ENCODE data around the gene PRSS56.
A peak's percentile ranks its signal among the peaks of the same experiment; 100 is the strongest.
"Not testable (repeated sequence)": the region's sequence is repeated elsewhere in the genome, so short reads cannot be mapped to it uniquely, and the experiment has no call there.

The PRSS56 gene

DNA sequence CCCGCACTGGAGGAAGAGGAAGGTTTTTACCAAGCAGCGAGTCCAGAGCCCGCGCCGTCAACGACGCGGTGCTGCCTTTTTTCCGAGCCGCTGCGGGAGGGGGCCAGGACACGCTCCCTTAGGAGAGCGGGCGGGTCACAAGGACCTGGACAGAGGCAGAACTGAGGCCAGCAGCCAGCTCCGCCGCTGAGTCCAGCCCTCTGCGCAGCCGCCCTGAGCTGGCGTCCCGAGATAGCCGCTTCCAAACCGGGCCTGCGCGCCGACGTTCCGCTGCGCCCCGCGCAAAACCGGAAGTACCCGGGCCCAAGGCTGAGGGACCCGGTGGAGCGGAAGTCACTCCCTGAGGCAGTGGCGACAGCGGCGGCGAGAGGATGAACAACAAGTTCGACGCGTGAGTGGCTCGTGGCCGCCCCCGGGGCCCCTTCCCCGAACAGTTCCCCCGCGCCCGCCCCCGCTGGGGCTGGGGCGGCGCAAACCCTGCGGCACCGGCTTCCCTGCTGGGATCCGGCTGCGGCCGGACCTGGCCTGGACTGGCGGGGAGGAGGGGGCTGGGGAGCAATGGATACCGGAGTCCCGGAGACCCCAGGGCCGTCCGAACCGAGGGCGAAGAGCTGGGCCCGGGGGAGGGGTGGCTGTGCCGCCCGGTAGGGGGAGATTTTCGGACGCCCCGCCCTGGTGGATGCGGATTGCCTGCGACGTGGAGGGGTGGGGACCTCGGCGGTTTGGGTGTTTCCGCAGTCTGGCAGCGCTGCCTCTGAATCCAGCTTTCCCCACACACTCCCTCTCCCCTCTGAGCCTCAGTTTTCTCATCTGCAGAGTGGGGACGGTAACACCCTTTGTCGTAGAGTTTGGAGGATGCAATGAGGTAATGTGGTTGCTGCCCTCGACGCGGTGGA is 30.4 kb downstream of the PRSS56 start, which contains the start of the genes EIF4E2 and TIGD1:
Gene EIF4E2, plus strand, starts transcription at position 336 of the 896 bp plus-strand sequence. Its CDS starts 36 bp downstream, at position 372.
Gene TIGD1, minus strand, starts transcription at position 204 of the 896 bp plus-strand sequence. CDS start 675 bp downstream, outside the sequence.
- Histone ChIP-seq H3K9me3 (ENCODE audit: control insufficient read depth in 2 of 2, low read length in 2 of 2) (no peaks in the 10 kb centered on the region), H3K9ac (ENCODE audit: low read depth in 1 of 2, low read length in 2 of 2) (peak within 1 kb of the TSS; percentile 72 to 96), H3K4me1 (ENCODE audit: control insufficient read depth in 2 of 2, insufficient read depth in 2 of 2, low read length in 2 of 2) (peaks cover 3 to 10% of the 10 kb centered on the region in 2 donors), H3K27ac (ENCODE audit: low read depth in 2 of 2, low read length in 2 of 2) (peak within 1 kb of the TSS; percentile 98), H3K27me3 (ENCODE audit: control insufficient read depth in 2 of 2, insufficient read depth in 2 of 2, low read length in 2 of 2) (no peaks in the 10 kb centered on the region), H3K4me3 (ENCODE audit: low read length in 2 of 2) (peak within 1 kb of the TSS; percentile 91 to 97), H3K36me3 (ENCODE audit: control insufficient read depth in 2 of 2, insufficient read depth in 2 of 2, low read length in 2 of 2) (peaks cover 5 to 10% of the 10 kb centered on the region in 2 donors)

DNA sequence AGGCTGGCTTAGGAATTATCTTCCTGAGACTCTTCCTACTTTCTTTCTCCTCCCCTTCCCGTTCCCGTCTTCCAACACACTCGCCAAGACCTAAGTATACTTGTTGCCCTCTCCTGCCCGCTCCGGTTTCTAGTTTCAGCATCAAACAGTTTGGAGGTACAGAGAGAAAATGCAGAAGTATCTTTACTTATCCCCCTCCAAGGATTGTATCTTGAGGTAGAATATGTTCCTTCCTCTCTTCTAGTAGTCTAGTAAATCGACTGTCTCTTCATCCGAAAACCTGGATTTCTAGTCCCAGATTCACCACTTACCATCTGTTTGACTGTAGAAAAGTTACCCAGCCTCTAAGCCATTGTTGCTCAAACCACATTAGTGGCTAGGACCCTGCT is 31.1 kb downstream of the PRSS56 start:
- Histone ChIP-seq H3K36me3 (ENCODE audit: control insufficient read depth in 2 of 2, insufficient read depth in 2 of 2, low read length in 2 of 2) (peaks cover 7 to 9% of the 10 kb centered on the region in 2 donors), H3K4me1 (ENCODE audit: control insufficient read depth in 2 of 2, insufficient read depth in 2 of 2, low read length in 2 of 2) (peaks cover 3 to 10% of the 10 kb centered on the region in 2 donors), H3K27me3 (ENCODE audit: control insufficient read depth in 2 of 2, insufficient read depth in 2 of 2, low read length in 2 of 2) (no peaks in the 10 kb centered on the region), H3K4me3 (ENCODE audit: low read length in 2 of 2) (peak overlapping the region; percentile 91 to 97), H3K9me3 (ENCODE audit: control insufficient read depth in 2 of 2, low read length in 2 of 2) (no peaks in the 10 kb centered on the region), H3K27ac (ENCODE audit: low read depth in 2 of 2, low read length in 2 of 2) (peak overlapping the region; percentile 98), H3K9ac (ENCODE audit: low read depth in 1 of 2, low read length in 2 of 2) (peak overlapping the region; percentile 72 to 96)

DNA sequence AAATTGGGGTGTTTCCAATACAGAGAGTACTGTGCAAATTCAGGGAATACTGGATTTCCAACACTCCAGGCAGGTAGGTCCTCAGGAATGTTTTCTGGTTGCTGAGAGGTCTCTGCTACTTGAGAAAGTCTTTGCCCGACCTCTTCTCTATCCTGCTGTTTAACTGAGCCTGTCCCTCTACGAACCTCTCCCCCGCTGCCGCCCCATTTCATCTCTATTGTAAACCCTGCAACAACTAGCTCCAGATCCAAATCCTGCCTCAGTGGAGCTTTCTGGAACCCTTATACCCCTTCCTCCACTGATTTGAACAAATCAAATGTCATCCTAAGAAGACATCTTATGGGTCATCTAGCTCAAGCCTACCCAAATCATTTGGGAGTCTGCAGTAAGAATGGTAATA is 31.6 kb downstream of the PRSS56 start:
- Histone ChIP-seq H3K4me1 (ENCODE audit: control insufficient read depth in 2 of 2, insufficient read depth in 2 of 2, low read length in 2 of 2) (peaks cover 3 to 10% of the 10 kb centered on the region in 2 donors), H3K27ac (ENCODE audit: low read depth in 2 of 2, low read length in 2 of 2) (no peak overlapping the region), H3K36me3 (ENCODE audit: control insufficient read depth in 2 of 2, insufficient read depth in 2 of 2, low read length in 2 of 2) (peaks cover 13% of the 10 kb centered on the region in 2 donors), H3K9ac (ENCODE audit: low read depth in 1 of 2, low read length in 2 of 2) (peak overlapping the region; percentile 72 to 96), H3K9me3 (ENCODE audit: control insufficient read depth in 2 of 2, low read length in 2 of 2) (no peaks in the 10 kb centered on the region), H3K4me3 (ENCODE audit: low read length in 2 of 2) (peak overlapping the region; percentile 91 to 97), H3K27me3 (ENCODE audit: control insufficient read depth in 2 of 2, insufficient read depth in 2 of 2, low read length in 2 of 2) (no peaks in the 10 kb centered on the region)

DNA sequence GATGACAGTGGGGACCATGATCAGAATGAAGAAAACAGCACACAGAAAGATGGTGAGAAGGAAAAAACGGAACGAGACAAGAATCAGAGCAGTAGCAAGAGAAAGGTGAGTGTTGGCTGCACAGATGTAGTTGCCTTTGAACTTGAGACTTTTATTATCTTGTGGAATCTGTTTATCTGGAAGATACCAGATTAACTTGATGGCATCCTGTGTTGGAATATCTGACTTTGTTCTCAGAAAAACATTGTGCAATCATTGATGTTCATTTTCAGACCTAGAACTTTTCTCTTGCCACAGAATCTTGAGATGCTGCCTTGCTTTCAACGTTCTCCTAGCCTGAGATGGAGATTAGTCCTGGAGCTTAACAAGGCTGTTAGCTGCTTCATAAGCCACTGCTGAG is 36.2 kb downstream of the PRSS56 start:
- no peaks in the 10 kb centered on the region for H3K9me3 ChIP-seq (ENCODE audit: control insufficient read depth in 2 of 2, low read length in 2 of 2)
- H3K27ac ChIP-seq (ENCODE audit: low read depth in 2 of 2, low read length in 2 of 2) = no peak overlapping the region
- H3K36me3 ChIP-seq (ENCODE audit: control insufficient read depth in 2 of 2, insufficient read depth in 2 of 2, low read length in 2 of 2) = peaks cover 36% of the 10 kb centered on the region in 2 donors

DNA sequence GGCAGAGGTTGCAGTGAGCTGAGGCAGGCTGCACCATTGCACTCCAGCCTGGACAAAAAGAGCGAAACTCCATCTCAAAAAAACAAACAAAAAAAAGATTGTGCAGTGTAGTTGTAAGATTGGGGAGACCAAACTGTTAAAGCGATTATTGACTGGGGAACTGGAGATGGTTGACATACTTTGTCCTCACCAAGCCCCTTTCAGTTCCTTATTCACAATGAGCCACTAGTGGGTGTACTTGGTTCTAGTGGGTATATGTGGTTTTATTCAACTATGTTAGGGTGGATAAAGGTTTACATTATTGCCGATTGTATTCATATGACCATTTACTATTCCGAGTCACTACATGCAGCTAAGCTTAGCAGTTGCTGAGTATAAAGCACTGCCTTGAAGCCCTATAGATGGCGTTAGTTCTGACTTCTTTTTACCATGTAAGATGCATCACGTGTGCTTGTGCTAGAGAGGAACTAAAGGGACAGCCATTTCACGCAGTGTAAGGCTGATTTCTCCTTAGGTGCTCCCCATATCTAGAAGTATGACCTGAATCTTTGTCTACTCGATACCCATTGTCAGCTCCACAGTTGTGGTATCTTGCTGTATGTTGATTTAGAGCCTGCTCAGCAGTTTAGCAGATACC is 42.4 kb downstream of the PRSS56 start:
- H3K9me3 ChIP-seq (ENCODE audit: control insufficient read depth in 2 of 2, low read length in 2 of 2) = no peaks in the 10 kb centered on the region
- H3K4me3 ChIP-seq (ENCODE audit: low read length in 2 of 2) = no peak overlapping the region
- H3K9ac ChIP-seq (ENCODE audit: low read depth in 1 of 2, low read length in 2 of 2) = no peak overlapping the region
- H3K4me1 ChIP-seq (ENCODE audit: control insufficient read depth in 2 of 2, insufficient read depth in 2 of 2, low read length in 2 of 2) = no peaks in the 10 kb centered on the region
- no peak overlapping the region for H3K27ac ChIP-seq (ENCODE audit: low read depth in 2 of 2, low read length in 2 of 2)
- H3K36me3 ChIP-seq (ENCODE audit: control insufficient read depth in 2 of 2, insufficient read depth in 2 of 2, low read length in 2 of 2) = peaks cover 44 to 68% of the 10 kb centered on the region in 2 donors
- no peaks in the 10 kb centered on the region for H3K27me3 ChIP-seq (ENCODE audit: control insufficient read depth in 2 of 2, insufficient read depth in 2 of 2, low read length in 2 of 2)

More for the DNA sequence above, 36.2 kb downstream of the PRSS56 start:
- Histone ChIP-seq H3K27me3 (ENCODE audit: control insufficient read depth in 2 of 2, insufficient read depth in 2 of 2, low read length in 2 of 2) (no peaks in the 10 kb centered on the region), H3K4me1 (ENCODE audit: control insufficient read depth in 2 of 2, insufficient read depth in 2 of 2, low read length in 2 of 2) (peaks cover 1 to 6% of the 10 kb centered on the region in 2 donors), H3K9ac (ENCODE audit: low read depth in 1 of 2, low read length in 2 of 2) (no peak overlapping the region), H3K4me3 (ENCODE audit: low read length in 2 of 2) (no peak overlapping the region)

DNA sequence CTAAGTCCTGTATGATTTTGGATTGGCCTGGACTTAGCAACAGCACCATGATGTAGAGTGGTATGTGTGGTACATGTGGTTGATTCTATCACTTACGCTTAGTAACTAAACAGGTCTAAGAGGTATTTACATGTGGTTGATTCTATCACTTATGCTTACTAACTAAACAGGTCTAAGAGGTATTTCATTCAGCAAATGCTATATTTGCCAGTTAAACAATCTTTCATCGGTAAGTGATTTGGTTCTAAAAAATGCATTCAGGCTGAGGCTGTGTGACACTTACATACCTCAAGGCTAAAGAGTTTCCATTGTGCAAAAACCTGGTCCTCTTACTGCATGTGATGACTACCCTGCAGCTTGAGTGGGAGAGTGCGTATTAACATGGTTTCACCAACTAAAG is 43.4 kb downstream of the PRSS56 start:
- no peak overlapping the region for H3K4me3 ChIP-seq (ENCODE audit: low read length in 2 of 2)
- H3K27ac ChIP-seq (ENCODE audit: low read depth in 2 of 2, low read length in 2 of 2) = no peak overlapping the region
- H3K4me1 ChIP-seq (ENCODE audit: control insufficient read depth in 2 of 2, insufficient read depth in 2 of 2, low read length in 2 of 2) = no peaks in the 10 kb centered on the region
- no peaks in the 10 kb centered on the region for H3K27me3 ChIP-seq (ENCODE audit: control insufficient read depth in 2 of 2, insufficient read depth in 2 of 2, low read length in 2 of 2)
- H3K9me3 ChIP-seq (ENCODE audit: control insufficient read depth in 2 of 2, low read length in 2 of 2) = no peaks in the 10 kb centered on the region
- peaks cover 45 to 72% of the 10 kb centered on the region in 2 donors for H3K36me3 ChIP-seq (ENCODE audit: control insufficient read depth in 2 of 2, insufficient read depth in 2 of 2, low read length in 2 of 2)
- no peak overlapping the region for H3K9ac ChIP-seq (ENCODE audit: low read depth in 1 of 2, low read length in 2 of 2)

DNA sequence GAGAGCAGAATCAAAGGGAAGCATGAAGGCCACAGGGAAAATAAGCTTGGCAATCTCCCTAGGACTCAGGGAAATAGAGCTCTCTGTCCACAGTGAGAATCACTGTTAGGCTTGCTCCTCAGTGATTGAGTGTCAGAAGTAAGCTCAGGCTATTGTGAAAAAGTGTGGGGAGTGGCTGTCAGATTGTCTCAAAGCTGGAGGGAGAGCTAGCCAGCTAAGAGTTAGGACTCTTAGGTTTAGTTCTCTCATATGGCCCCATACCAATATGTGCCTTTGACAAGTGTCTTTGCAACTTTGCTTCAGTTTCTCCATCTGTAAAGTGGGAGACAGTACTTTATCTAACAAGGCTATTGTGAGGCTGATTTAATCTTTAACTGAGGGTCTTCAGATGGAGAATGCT is 47.5 kb downstream of the PRSS56 start:
- Histone ChIP-seq H3K36me3 (ENCODE audit: control insufficient read depth in 2 of 2, insufficient read depth in 2 of 2, low read length in 2 of 2) (peaks cover 50 to 72% of the 10 kb centered on the region in 2 donors), H3K9ac (ENCODE audit: low read depth in 1 of 2, low read length in 2 of 2) (no peak overlapping the region), H3K27me3 (ENCODE audit: control insufficient read depth in 2 of 2, insufficient read depth in 2 of 2, low read length in 2 of 2) (no peaks in the 10 kb centered on the region), H3K4me3 (ENCODE audit: low read length in 2 of 2) (no peak overlapping the region), H3K4me1 (ENCODE audit: control insufficient read depth in 2 of 2, insufficient read depth in 2 of 2, low read length in 2 of 2) (peaks cover 2% of the 10 kb centered on the region in 2 donors), H3K27ac (ENCODE audit: low read depth in 2 of 2, low read length in 2 of 2) (no peak overlapping the region), H3K9me3 (ENCODE audit: control insufficient read depth in 2 of 2, low read length in 2 of 2) (no peaks in the 10 kb centered on the region)

DNA sequence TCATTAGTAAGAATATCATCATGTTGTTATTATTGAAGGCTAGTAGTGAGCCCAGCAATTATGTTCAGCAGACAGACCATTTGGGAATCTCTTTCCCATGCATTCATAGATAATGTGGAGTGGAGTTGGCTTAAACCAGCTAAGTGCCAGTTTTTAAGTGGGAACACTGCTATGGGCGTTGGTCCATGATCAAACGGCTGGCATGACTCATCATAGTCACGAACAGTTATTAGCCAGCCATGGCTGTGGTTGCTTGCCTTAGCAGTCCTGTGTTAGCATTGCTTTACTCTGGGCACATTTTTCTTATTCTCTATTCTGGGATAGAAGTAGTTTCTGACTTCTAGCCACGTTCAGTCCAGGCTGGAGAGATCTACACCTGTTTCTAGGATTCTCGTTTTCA is 48.0 kb downstream of the PRSS56 start:
- H3K27ac ChIP-seq (ENCODE audit: low read depth in 2 of 2, low read length in 2 of 2) = no peak overlapping the region
- H3K9me3 ChIP-seq (ENCODE audit: control insufficient read depth in 2 of 2, low read length in 2 of 2) = no peaks in the 10 kb centered on the region
- H3K4me1 ChIP-seq (ENCODE audit: control insufficient read depth in 2 of 2, insufficient read depth in 2 of 2, low read length in 2 of 2) = peaks cover 2 to 5% of the 10 kb centered on the region in 2 donors
- H3K36me3 ChIP-seq (ENCODE audit: control insufficient read depth in 2 of 2, insufficient read depth in 2 of 2, low read length in 2 of 2) = peaks cover 53 to 70% of the 10 kb centered on the region in 2 donors
- no peak overlapping the region for H3K4me3 ChIP-seq (ENCODE audit: low read length in 2 of 2)
- H3K9ac ChIP-seq (ENCODE audit: low read depth in 1 of 2, low read length in 2 of 2) = no peak overlapping the region
- H3K27me3 ChIP-seq (ENCODE audit: control insufficient read depth in 2 of 2, insufficient read depth in 2 of 2, low read length in 2 of 2) = no peaks in the 10 kb centered on the region

DNA sequence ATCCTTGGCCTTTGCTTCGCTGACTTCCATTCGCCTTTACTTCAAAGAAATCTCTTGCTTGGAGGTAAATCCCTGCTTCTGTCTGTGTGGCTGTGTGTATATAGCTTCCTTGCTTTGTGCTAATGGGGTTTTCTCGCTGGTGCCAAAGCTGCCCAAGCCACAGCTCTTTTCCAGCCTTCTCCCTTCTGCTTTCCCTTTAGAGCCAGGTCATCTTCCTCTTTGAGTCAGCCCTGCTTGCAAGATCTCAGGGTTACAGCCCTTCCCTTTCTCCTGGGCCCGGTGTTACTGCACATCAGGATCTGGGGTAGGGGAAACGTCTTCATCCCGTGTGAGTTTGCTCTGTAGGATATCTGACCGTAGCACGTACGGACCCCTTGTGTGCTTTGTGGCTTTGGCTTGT is 49.4 kb downstream of the PRSS56 start:
- Histone ChIP-seq H3K4me3 (ENCODE audit: low read length in 2 of 2) (no peak overlapping the region), H3K36me3 (ENCODE audit: control insufficient read depth in 2 of 2, insufficient read depth in 2 of 2, low read length in 2 of 2) (peaks cover 49 to 68% of the 10 kb centered on the region in 2 donors), H3K27ac (ENCODE audit: low read depth in 2 of 2, low read length in 2 of 2) (no peak overlapping the region), H3K4me1 (ENCODE audit: control insufficient read depth in 2 of 2, insufficient read depth in 2 of 2, low read length in 2 of 2) (peaks cover 2 to 19% of the 10 kb centered on the region in 2 donors), H3K9ac (ENCODE audit: low read depth in 1 of 2, low read length in 2 of 2) (no peak overlapping the region), H3K9me3 (ENCODE audit: control insufficient read depth in 2 of 2, low read length in 2 of 2) (no peaks in the 10 kb centered on the region), H3K27me3 (ENCODE audit: control insufficient read depth in 2 of 2, insufficient read depth in 2 of 2, low read length in 2 of 2) (no peaks in the 10 kb centered on the region)

DNA sequence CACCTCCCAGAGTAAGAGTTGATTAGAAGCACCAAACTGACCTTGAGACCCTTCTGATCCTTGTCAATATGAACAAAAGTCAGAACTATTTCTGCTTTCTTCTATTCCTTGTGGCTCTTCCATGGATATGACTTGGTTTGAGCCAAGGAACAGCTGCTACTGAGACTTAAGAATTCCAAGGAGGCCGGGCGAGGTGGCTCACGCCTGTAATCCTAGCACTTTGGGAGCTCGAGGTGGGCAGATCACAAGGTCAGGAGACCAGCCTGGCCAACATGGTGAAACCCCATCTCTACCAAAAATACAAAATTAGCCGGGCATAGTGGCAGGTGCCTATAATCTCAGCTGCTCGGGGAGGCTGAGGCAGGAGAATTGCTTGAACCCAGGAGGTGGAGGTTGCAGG is 50.3 kb downstream of the PRSS56 start:
- peaks cover 53 to 66% of the 10 kb centered on the region in 2 donors for H3K36me3 ChIP-seq (ENCODE audit: control insufficient read depth in 2 of 2, insufficient read depth in 2 of 2, low read length in 2 of 2)
- not testable (repeated sequence) for H3K4me3 ChIP-seq (ENCODE audit: low read length in 2 of 2)

More for the DNA sequence above, 50.3 kb downstream of the PRSS56 start:
- not testable (repeated sequence) for H3K9me3 ChIP-seq (ENCODE audit: control insufficient read depth in 2 of 2, low read length in 2 of 2); H3K9ac ChIP-seq (ENCODE audit: low read depth in 1 of 2, low read length in 2 of 2); H3K27me3 ChIP-seq (ENCODE audit: control insufficient read depth in 2 of 2, insufficient read depth in 2 of 2, low read length in 2 of 2); H3K27ac ChIP-seq (ENCODE audit: low read depth in 2 of 2, low read length in 2 of 2)
- H3K4me1 ChIP-seq (ENCODE audit: control insufficient read depth in 2 of 2, insufficient read depth in 2 of 2, low read length in 2 of 2) = peaks cover 2 to 19% of the 10 kb centered on the region in 2 donors

Data from mucosa of rectum (tissue), 2 donors.